HL-60/S4 (cell line): ENCODE data around the gene SSX2IP.
"Not testable (repeated sequence)": the region's sequence is repeated elsewhere in the genome, so short reads cannot be mapped to it uniquely, and the experiment has no call there.

ENCODE experiments used
- in situ Hi-C: fragments of 300-500 bp; cut with MboI; formaldehyde crosslinking; loops from 2 replicates; pipeline ENCODE4 v1.14.3; 2022; ENCODE audit warnings: low sequenced_read_pairs

The SSX2IP gene

GRCh38 chr1:84682047-84682446, 8.2 kb downstream of the SSX2IP start:
- in situ Hi-C loops = no loop called here

DNA sequence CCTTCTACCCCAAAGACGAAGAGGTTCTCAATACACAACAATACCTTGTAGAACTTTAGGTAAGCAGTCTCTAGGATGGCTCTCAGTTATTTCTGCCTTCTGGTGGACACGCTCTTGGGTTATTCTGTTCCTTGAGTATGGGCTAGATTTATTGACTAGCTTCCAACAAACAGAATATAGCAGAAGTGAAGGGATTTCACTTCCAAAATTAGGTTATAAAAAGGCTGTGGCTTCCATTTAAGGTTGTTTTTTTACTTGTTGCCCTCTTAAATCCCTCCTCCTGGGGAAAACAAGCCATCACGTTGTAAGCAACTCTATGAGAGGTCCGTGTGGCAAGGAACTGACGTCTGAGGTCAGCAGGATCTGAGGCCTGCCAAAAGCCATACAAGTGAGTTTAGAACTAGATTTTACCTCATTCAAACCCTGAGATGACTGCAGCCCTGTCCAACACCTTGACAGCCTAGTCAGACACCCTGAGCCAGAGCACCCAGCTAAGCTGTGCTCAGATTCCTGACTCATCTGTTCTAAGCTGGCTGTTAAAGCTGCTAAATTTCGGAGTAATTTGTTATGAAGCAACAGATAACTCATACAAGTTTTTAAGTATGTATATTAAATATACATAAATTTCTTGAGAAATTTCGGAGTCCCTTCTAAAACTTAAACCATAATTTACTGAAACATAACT, 12.7 kb downstream of the SSX2IP start:
- in situ Hi-C loops = no loop called here

DNA sequence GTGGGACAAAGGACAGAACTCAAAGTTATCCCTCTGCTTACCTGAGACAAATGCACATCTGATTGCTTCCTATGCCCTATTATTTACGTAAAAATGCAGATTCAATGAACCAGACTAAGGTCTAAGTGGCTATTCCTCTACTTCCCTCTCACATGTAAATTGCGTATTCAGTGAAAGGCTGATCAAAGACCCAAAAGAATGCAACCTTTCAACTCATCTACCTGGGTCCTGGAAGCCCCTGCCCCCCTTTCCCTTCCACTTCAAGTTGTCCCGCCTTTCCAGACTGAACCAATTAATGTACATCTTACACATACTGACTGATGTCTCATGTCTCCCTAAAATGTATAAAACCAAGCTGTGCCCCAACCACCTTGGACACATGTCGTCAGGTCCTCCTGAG, 14.6 kb downstream of the SSX2IP start:
- in situ Hi-C loops = no loop called here

- in situ Hi-C loops = no loop called here
Observed at GRCh38 chr1:84675106-84675505, 15.2 kb downstream of the SSX2IP start.

DNA sequence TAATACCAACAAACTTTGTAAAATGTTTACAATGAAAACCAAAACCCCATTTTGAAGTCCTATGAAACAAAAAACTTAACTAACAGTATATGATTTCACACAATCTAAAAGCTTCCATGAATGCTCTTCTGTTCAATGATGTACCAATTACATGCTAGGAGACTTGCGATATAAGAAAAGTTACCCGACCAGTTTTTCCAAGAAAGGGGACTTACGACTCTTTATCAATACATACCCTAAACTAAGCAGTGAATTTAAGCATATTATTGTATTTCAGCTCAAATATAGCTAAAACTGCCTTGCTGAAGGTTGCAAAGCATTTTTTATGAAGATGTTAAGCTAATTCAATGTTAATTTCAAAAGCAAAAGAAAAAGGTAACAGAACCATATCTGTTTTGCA, 15.6 kb downstream of the SSX2IP start:
- in situ Hi-C loops = no loop called here

- in situ Hi-C loops = no loop called here
Observed at GRCh38 chr1:84674021-84674420, 16.2 kb downstream of the SSX2IP start.

- in situ Hi-C loops = no loop called here
Observed at GRCh38 chr1:84672080-84672854, 18.0 kb downstream of the SSX2IP start.

GRCh38 chr1:84669831-84670230, 20.4 kb downstream of the SSX2IP start:
- in situ Hi-C loops = no loop called here

- in situ Hi-C loops = no loop called here
Observed at GRCh38 chr1:84668185-84668584, 22.1 kb downstream of the SSX2IP start.

GRCh38 chr1:84665703-84666317, 24.5 kb downstream of the SSX2IP start:
- in situ Hi-C loops = no loop called here

DNA sequence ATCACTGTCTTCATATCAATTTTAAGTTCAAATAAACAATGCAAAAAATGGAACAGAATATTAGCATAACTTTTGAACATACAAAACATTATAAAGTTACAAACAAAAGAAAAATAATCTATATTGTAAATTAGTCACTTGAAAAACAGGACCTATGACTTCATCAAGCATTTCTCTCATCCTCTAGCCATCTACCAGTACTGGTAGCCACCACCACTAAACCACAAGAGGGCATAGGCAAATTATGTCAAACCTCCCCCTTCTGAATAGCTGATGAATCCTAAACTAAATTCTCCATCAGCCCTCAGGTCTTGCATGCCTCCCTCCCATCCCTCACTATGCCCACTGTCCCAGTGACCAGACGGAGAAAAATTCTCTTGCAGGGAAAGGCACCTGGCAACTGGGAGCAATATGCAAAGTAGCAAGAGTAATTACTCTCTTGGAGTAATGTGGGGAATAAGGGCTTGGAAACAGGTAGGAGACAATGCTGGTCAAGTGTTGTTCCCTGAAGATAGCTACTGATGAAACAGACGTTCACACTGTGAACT, 37.1 kb downstream of the SSX2IP start:
- in situ Hi-C loops = no loop called here

GRCh38 chr1:84644472-84644871, 45.8 kb downstream of the SSX2IP start:
- in situ Hi-C loops = no loop called here

DNA sequence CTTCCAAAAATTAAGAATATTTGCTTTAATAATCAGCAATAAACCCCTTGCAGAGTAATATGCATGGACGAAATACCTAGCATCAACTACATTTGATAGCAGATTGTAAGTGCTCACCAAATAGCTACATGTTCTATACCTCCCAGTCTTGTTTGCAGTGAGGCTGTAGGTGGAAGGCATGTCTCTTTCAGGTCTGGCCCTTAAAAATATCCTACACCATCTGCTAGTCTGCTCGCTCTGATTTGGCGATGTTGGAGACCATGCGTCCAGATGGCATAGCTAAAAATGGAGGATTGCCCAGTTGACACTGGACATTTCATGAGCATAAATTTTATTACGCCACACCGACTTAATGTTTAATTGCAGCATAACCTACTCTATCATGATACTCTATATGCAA, 47.1 kb downstream of the SSX2IP start:
- in situ Hi-C loops = no loop called here

DNA sequence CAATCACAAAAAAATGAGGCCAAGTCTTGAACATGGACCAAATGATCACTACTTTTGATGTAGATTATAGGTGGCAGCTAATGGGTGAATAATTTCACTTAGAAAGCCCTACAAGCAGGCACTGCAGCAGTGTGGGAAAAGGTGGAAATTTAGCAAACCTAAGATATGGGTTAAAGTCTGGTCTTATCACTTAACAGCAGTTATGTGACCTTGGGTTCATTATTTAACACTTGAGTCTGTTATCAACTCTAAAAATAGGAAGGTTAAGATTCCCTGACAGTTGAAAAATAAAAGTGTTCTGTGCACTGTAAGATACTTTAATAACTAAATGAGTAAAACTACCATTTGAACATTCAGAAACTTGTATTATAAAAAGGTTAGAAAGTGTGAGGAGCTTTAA, 47.5 kb downstream of the SSX2IP start:
- in situ Hi-C loops = no loop called here

GRCh38 chr1:84639731-84640130, 50.5 kb downstream of the SSX2IP start:
- in situ Hi-C loops = not testable (repeated sequence)

- in situ Hi-C loops = no loop called here
Observed at GRCh38 chr1:84635429-84635828, 54.8 kb downstream of the SSX2IP start.

GRCh38 chr1:84634536-84635205, 55.6 kb downstream of the SSX2IP start:
- in situ Hi-C loops = no loop called here

DNA sequence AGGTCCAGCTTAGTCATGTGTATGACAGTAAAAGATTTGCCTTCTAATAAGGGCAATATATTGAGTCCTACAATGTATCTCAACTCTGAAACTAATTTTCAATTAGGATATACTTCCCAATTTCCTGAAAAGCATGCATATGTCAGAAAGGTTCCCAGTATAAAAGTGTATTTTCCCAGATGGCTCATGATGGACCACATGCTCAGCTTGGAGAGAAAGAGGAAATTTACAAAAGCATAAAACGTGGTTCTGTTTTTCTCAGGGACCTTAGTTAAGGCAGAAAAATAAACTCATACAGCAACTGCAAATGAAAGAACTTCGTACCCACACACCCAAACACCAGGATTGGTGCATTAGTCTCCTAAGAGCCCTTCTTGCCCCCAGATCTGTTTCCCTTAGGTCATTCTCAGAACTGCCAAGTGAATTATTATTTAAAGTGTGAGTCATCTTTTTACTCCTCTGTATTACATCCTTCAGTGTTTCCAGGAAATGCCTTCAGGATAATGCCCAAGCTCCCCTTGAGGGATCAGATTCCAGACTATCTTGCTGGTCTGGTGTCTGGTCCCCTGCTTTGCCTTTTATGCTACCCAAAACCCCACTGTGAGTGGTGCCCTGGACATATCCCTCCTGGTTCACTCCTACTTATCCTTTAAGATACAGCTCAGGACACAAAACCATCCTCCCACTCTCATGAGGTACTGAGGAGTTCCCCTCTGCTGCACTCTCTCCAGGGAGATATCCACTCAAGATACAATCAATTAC, 57.4 kb downstream of the SSX2IP start:
- in situ Hi-C loops = no loop called here

DNA sequence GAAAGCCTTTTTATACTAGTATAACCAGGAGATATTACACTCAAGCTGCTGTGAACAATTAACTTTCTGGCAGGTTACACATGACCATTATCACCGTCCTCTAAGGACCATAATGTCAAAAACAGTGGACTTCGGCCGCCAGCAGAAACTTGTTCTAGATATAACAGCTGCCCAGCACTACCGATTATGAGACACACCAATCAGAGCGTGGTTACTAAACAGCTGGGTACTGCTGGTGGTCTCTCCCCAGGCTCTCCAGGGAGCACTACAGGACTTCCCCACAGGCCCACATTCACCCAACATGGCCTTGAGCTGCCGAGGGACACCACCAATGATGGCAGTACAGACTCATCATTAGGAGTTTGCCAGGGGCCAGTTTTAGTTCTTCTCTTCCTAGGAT, 58.1 kb downstream of the SSX2IP start:
- in situ Hi-C loops = no loop called here

DNA sequence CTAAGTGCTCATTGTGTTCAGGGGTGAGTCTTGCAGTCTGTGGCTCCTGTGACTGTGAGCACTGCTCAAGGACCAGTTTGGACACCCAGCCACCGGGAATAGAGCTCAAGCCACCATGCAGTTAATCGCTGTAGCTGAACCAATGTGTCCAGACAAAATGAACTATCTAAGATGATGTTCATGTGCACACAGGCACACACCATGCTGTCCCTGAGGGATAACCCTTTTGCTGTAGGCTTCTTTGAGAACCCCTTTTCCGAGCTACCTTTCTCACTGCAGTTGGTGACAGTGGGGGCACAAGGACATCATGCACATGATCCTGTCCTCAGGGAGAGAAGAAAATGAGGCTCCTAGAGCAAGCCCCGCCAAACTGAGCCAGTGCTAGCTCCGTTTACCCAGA, 65.4 kb downstream of the SSX2IP start:
- in situ Hi-C loops = loop anchor here (25.0 kb wide), 1 partner anchor 688 kb away; no protein-coding TSS in a partner anchor
